Loucy (cell line): ENCODE results near the gene TMEM163.

Source experiments
- H2AFZ ChIP-seq: fragments of 200-600 bp; sonication (generic); 2 replicates; pipeline ENCODE4 v1.6.0; 2016; ENCODE audit warnings: antibody characterized with exemption, mild to moderate bottlenecking, low read length, moderate library complexity
- H3F3A ChIP-seq: fragments of 200-600 bp; 2 replicates; pipeline ENCODE4 v1.6.0; 2016; ENCODE audit warnings: antibody characterized with exemption, low read depth, mild to moderate bottlenecking
- H3K27me3 ChIP-seq: fragments of 200-600 bp; sonication (generic); 2 replicates; pipeline ENCODE4 v1.6.1; 2014; ENCODE audit warnings: low read length, mild to moderate bottlenecking; ENCODE audit not compliant: insufficient read depth, poor library complexity, severe bottlenecking
- H3K36me3 ChIP-seq: fragments of 200-600 bp; sonication (generic); 2 replicates; pipeline ENCODE4 v1.6.1; 2016; ENCODE audit warnings: low read length; ENCODE audit not compliant: insufficient read depth
- H3K4me1 ChIP-seq: fragments of 200-600 bp; sonication (generic); 2 replicates; pipeline ENCODE4 v1.5.1; 2014; ENCODE audit warnings: low read length, mild to moderate bottlenecking; ENCODE audit not compliant: insufficient read depth, poor library complexity, severe bottlenecking
- H3K4me2 ChIP-seq: fragments of 200-600 bp; sonication (generic); 2 replicates; pipeline ENCODE4 v1.6.0; 2014; ENCODE audit warnings: antibody characterized with exemption, low read length, low read depth, mild to moderate bottlenecking; ENCODE audit not compliant: poor library complexity, severe bottlenecking
- H3K4me3 ChIP-seq: fragments of 200-600 bp; sonication (generic); 2 replicates; pipeline ENCODE4 v1.5.1; 2014; ENCODE audit warnings: low read length, mild to moderate bottlenecking, mixed read lengths; ENCODE audit not compliant: poor library complexity, severe bottlenecking
- H3K79me2 ChIP-seq: fragments of 200-600 bp; sonication (generic); 2 replicates; pipeline ENCODE4 v1.6.1; 2014; ENCODE audit warnings: low read length; ENCODE audit not compliant: insufficient read depth
- H3K9ac ChIP-seq: fragments of 200-600 bp; sonication (generic); 2 replicates; pipeline ENCODE4 v1.6.0; 2014; ENCODE audit warnings: mild to moderate bottlenecking, low read depth, low read length, moderate library complexity; ENCODE audit not compliant: poor library complexity, severe bottlenecking
- H3K9me2 ChIP-seq: fragments of 200-600 bp; sonication (generic); replicated peaks from 2 replicates; pipeline ENCODE4 v1.6.1; 2016; ENCODE audit warnings: low read depth, low read length, mixed read lengths
- H3K9me3 ChIP-seq: fragments of 200-600 bp; sonication (generic); 2 replicates; pipeline ENCODE4 v1.6.1; 2014; ENCODE audit warnings: mild to moderate bottlenecking, antibody characterized with exemption, low read length, low read depth; ENCODE audit not compliant: insufficient read depth
- H4K20me1 ChIP-seq: fragments of 200-600 bp; sonication (generic); 2 replicates; pipeline ENCODE4 v1.6.0; 2014; ENCODE audit warnings: antibody characterized with exemption, low read length, mild to moderate bottlenecking; ENCODE audit not compliant: insufficient read depth, poor library complexity, severe bottlenecking
- EZH2phosphoT487 ChIP-seq: fragments of 200-600 bp; IDR thresholded peaks from 2 replicates; pipeline ENCODE4 v1.6.1; 2018; ENCODE audit warnings: antibody characterized with exemption, mild to moderate bottlenecking, moderate library complexity, borderline replicate concordance
- TF ChIP-seq, protein P1 (sequence below): fragments of 200-600 bp; sonication (generic); conservative IDR thresholded peaks from 2 replicates; pipeline ENCODE4 v1.5.1; 2014; ENCODE audit warnings: mild to moderate bottlenecking, antibody characterized with exemption, low read length

The TMEM163 gene

DNA sequence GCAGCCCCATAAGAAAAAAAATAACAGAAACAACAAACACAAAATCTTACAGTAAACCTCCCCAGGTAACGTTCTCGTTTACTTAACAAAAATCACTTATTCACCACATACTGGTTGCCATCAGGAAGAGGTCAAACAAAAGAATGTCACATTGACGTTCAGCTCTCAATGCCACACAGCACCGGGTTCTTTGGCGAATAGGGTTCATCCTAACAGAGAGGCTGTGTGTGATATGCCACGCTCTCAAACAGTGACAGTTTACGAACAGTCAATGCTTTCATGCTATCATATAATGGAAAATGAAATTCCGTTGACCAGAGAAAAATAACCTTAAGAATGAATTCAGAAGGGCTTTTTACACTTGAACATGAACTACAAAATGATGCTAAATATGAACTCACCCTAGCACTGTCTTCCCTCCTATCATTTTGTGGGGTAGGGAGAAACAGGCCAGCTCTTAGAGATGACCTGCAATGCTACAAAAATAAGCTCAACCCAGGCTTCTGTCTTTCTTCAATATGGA lies 2.0 kb downstream of the TMEM163 start:
- Histone ChIP-seq H3K9me2 (no peaks in the 10 kb centered on the region), H3K4me3 (no peak overlapping the region), H4K20me1 (no peaks in the 10 kb centered on the region), H3K4me2 (no peak overlapping the region), H3K9me3 (no peaks in the 10 kb centered on the region), H3K27me3 (peaks cover 15% of the 10 kb centered on the region), H3K79me2 (no peaks in the 10 kb centered on the region), H3K36me3 (no peaks in the 10 kb centered on the region), H3K4me1 (peaks cover 27% of the 10 kb centered on the region), H2AFZ (no peak overlapping the region), H3K9ac (no peak overlapping the region), H3F3A (no peaks in the 10 kb centered on the region)
- no peak for TF ChIP-seq EZH2phosphoT487
- TF ChIP-seq, protein P1, sequence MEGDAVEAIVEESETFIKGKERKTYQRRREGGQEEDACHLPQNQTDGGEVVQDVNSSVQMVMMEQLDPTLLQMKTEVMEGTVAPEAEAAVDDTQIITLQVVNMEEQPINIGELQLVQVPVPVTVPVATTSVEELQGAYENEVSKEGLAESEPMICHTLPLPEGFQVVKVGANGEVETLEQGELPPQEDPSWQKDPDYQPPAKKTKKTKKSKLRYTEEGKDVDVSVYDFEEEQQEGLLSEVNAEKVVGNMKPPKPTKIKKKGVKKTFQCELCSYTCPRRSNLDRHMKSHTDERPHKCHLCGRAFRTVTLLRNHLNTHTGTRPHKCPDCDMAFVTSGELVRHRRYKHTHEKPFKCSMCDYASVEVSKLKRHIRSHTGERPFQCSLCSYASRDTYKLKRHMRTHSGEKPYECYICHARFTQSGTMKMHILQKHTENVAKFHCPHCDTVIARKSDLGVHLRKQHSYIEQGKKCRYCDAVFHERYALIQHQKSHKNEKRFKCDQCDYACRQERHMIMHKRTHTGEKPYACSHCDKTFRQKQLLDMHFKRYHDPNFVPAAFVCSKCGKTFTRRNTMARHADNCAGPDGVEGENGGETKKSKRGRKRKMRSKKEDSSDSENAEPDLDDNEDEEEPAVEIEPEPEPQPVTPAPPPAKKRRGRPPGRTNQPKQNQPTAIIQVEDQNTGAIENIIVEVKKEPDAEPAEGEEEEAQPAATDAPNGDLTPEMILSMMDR, result no peak

DNA sequence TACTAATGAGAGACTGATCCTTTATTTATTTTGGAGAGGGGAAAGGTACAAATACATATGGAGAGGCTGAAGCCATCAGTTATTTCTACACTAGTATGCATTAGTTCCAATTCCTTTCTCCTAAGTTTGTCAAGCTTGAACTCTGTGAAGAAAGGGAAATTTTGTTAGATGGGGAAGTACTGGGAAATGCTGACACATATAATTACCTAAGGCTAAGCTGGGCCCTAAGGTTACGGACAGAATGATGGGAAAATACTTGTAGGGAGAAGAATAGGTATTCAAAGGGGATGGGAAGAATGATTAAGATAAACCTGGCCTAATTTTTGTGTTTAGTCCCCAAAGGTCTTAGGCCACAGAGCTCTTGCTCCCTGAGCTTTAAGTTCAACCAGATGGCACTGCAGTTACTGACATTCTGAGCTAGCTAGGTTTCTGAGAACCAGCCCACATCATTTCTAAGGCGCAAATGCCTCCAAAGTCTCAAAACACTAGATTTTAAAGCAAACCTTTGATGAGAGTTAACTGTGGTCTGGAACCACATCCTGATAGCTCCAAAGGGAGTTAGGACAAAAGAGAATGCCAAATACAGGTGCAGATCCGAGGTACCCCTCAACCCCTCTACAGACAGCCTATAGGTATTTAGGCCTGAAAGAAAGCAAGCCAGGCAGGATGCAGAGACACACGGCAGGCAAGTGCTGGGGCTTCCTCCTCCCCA lies 2.7 kb downstream of the TMEM163 start:
- peaks cover 15% of the 10 kb centered on the region for H3K27me3 ChIP-seq
- H3F3A ChIP-seq, result no peaks in the 10 kb centered on the region
- H4K20me1 ChIP-seq, result no peaks in the 10 kb centered on the region
- H3K9ac ChIP-seq, result no peak overlapping the region
- H2AFZ ChIP-seq, result no peak overlapping the region
- H3K4me1 ChIP-seq, result peaks cover 27% of the 10 kb centered on the region
- no peaks in the 10 kb centered on the region for H3K9me3 ChIP-seq
- H3K4me3 ChIP-seq, result no peak overlapping the region
- no peak overlapping the region for H3K4me2 ChIP-seq
- no peaks in the 10 kb centered on the region for H3K79me2 ChIP-seq
- no peaks in the 10 kb centered on the region for H3K36me3 ChIP-seq
- no peaks in the 10 kb centered on the region for H3K9me2 ChIP-seq
- TF ChIP-seq, protein P1, result no peak
- TF ChIP-seq EZH2phosphoT487, result no peak

DNA sequence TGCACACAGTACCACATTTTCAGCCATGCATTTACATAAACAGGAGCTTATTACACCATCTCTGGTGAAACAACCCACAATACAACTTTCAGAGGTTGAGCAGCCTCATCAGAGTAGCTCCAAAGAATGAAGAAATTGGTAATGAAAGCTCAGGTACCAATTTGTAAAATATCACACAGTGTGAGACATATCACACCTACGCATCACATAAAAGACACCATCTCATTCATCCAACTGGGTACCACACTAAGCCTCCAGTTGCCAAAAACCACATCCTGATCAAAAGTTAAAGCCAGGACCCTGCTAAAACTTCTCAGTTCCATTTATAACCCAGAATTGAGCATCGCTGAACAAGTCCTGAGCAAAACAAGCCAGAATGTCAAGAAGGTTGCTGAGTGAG lies 4.6 kb downstream of the TMEM163 start:
- Histone ChIP-seq H3K36me3 (no peaks in the 10 kb centered on the region), H3K9me3 (no peaks in the 10 kb centered on the region), H3K4me1 (peaks cover 27% of the 10 kb centered on the region), H3K9ac (no peak overlapping the region), H3K4me2 (no peak overlapping the region), H3K27me3 (peaks cover 2% of the 10 kb centered on the region), H2AFZ (no peak overlapping the region), H3F3A (no peaks in the 10 kb centered on the region), H3K4me3 (no peak overlapping the region), H4K20me1 (no peaks in the 10 kb centered on the region), H3K9me2 (no peaks in the 10 kb centered on the region), H3K79me2 (no peaks in the 10 kb centered on the region)
- TF ChIP-seq EZH2phosphoT487, result no peak
- TF ChIP-seq, protein P1, result no peak
